Endothelial cell (in vitro differentiated cells): ENCODE data around the gene C5AR1. TPM values are rescaled to one million over a fixed set of nuclear protein-coding genes. Genes with fewer than 3 reads are reported as not detected.

ENCODE experiments used
- DNase-seq: peaks from one replicate; pipeline ENCODE4 v3.0.0; 2021; ENCODE audit warnings: low spot score
- H3K27ac Mint-ChIP-seq: one replicate; pipeline ENCODE4 v1.8.0; 2021; ENCODE audit warnings: mixed read lengths, inconsistent platforms; ENCODE audit not compliant: unreplicated experiment
- H3K27me3 Mint-ChIP-seq: one replicate; pipeline ENCODE4 v1.8.0; 2021; ENCODE audit warnings: mild to moderate bottlenecking, moderate library complexity, mixed read lengths, inconsistent platforms; ENCODE audit not compliant: unreplicated experiment
- H3K36me3 Mint-ChIP-seq: one replicate; pipeline ENCODE4 v1.8.0; 2021; ENCODE audit warnings: mild to moderate bottlenecking, low read depth, mixed read lengths, inconsistent platforms; ENCODE audit not compliant: unreplicated experiment
- H3K4me1 Mint-ChIP-seq: one replicate; pipeline ENCODE4 v1.8.0; 2021; ENCODE audit warnings: mild to moderate bottlenecking, mixed read lengths, inconsistent platforms; ENCODE audit not compliant: unreplicated experiment
- H3K4me3 Mint-ChIP-seq: one replicate; pipeline ENCODE4 v1.8.0; 2021; ENCODE audit warnings: mild to moderate bottlenecking, mixed read lengths, inconsistent platforms; ENCODE audit not compliant: unreplicated experiment
- H3K9me3 Mint-ChIP-seq: one replicate; pipeline ENCODE4 v1.8.0; 2021; ENCODE audit warnings: mixed read lengths, inconsistent platforms; ENCODE audit not compliant: unreplicated experiment
- CTCF ChIP-seq: fragments of 200-600 bp; sonication (generic); IDR thresholded peaks from one replicate; pipeline ENCODE4 v1.5.0; 2021; ENCODE audit warnings: antibody characterized with exemption; ENCODE audit not compliant: unreplicated experiment
- total RNA-seq: library from RNA; stranded (reverse); fragmentation: NEBNext Ultra II Directional; extraction: Animal tissue kit (Norgen Biotek cat#: 25700); gene quantifications from one replicate; pipeline ENCODE4 v1.2.1, GENCODE V29; 2021; ENCODE audit not compliant: unreplicated experiment

C5AR1 gene
- total RNA-seq, 1 donor from 2014 or later: 0.56 TPM

- Mint-ChIP-seq H3K36me3 (peaks cover 11% of the 10 kb centered on the region), H3K27ac (no peak overlapping the region)
- TF ChIP-seq CTCF: no peak
These were observed 41.9 kb downstream of the C5AR1 start for GRCh38 chr19:47351548-47351947.

GRCh38 chr19:47352095-47352494, 42.4 kb downstream of the C5AR1 start:
- Mint-ChIP-seq H3K27me3 (peaks cover 7% of the 10 kb centered on the region), H3K4me3 (no peak overlapping the region), H3K36me3 (peaks cover 14% of the 10 kb centered on the region), H3K4me1 (peaks cover 18% of the 10 kb centered on the region), H3K27ac (no peak overlapping the region), H3K9me3 (no peaks in the 10 kb centered on the region)
- no peak for TF ChIP-seq CTCF
- DNase-seq: no peak

More at GRCh38 chr19:47351548-47351947, 41.9 kb downstream of the C5AR1 start:
- no peak for DNase-seq
- H3K4me1 Mint-ChIP-seq: peaks cover 18% of the 10 kb centered on the region
- peaks cover 7% of the 10 kb centered on the region for H3K27me3 Mint-ChIP-seq
- no peaks in the 10 kb centered on the region for H3K9me3 Mint-ChIP-seq
- no peak overlapping the region for H3K4me3 Mint-ChIP-seq

GRCh38 chr19:47353307-47353712, 43.6 kb downstream of the C5AR1 start:
- Mint-ChIP-seq H3K4me1 (peaks cover 18% of the 10 kb centered on the region), H3K9me3 (no peaks in the 10 kb centered on the region), H3K36me3 (peaks cover 20% of the 10 kb centered on the region), H3K4me3 (no peak overlapping the region), H3K27ac (no peak overlapping the region), H3K27me3 (peaks cover 4% of the 10 kb centered on the region)
- TF ChIP-seq CTCF: no peak
- no peak for DNase-seq

GRCh38 chr19:47356900-47357299, 47.2 kb downstream of the C5AR1 start:
- peaks cover 4% of the 10 kb centered on the region for H3K27me3 Mint-ChIP-seq
- H3K9me3 Mint-ChIP-seq: no peaks in the 10 kb centered on the region
- H3K4me1 Mint-ChIP-seq: no peaks in the 10 kb centered on the region
- no peak for DNase-seq
- no peak overlapping the region for H3K27ac Mint-ChIP-seq
- peak overlapping the region; percentile 11 for H3K4me3 Mint-ChIP-seq
- TF ChIP-seq CTCF: no peak
- H3K36me3 Mint-ChIP-seq: peaks cover 34% of the 10 kb centered on the region

GRCh38 chr19:47357788-47358680, 48.4 kb downstream of the C5AR1 start:
- no peaks in the 10 kb centered on the region for H3K9me3 Mint-ChIP-seq
- no peak overlapping the region for H3K27ac Mint-ChIP-seq
- H3K36me3 Mint-ChIP-seq: peaks cover 34% of the 10 kb centered on the region
- H3K4me1 Mint-ChIP-seq: no peaks in the 10 kb centered on the region
- H3K4me3 Mint-ChIP-seq: peak overlapping the region; percentile 11
- peaks cover 4% of the 10 kb centered on the region for H3K27me3 Mint-ChIP-seq
- TF ChIP-seq CTCF: peak; percentile 46
- peak; percentile 26 for DNase-seq
